Middle frontal gyrus (tissue), 1 donor: ENCODE measurements around the gene ARAP3.
"Not testable (repeated sequence)": the region's sequence is repeated elsewhere in the genome, so short reads cannot be mapped to it uniquely, and the experiment has no call there.

Source experiments
- DNase-seq: peaks from one replicate; pipeline ENCODE4 v3.0.0-alpha.2; 2015; ENCODE audit warnings: low spot score; ENCODE audit errors: extremely low spot score

ARAP3 gene, protein sequence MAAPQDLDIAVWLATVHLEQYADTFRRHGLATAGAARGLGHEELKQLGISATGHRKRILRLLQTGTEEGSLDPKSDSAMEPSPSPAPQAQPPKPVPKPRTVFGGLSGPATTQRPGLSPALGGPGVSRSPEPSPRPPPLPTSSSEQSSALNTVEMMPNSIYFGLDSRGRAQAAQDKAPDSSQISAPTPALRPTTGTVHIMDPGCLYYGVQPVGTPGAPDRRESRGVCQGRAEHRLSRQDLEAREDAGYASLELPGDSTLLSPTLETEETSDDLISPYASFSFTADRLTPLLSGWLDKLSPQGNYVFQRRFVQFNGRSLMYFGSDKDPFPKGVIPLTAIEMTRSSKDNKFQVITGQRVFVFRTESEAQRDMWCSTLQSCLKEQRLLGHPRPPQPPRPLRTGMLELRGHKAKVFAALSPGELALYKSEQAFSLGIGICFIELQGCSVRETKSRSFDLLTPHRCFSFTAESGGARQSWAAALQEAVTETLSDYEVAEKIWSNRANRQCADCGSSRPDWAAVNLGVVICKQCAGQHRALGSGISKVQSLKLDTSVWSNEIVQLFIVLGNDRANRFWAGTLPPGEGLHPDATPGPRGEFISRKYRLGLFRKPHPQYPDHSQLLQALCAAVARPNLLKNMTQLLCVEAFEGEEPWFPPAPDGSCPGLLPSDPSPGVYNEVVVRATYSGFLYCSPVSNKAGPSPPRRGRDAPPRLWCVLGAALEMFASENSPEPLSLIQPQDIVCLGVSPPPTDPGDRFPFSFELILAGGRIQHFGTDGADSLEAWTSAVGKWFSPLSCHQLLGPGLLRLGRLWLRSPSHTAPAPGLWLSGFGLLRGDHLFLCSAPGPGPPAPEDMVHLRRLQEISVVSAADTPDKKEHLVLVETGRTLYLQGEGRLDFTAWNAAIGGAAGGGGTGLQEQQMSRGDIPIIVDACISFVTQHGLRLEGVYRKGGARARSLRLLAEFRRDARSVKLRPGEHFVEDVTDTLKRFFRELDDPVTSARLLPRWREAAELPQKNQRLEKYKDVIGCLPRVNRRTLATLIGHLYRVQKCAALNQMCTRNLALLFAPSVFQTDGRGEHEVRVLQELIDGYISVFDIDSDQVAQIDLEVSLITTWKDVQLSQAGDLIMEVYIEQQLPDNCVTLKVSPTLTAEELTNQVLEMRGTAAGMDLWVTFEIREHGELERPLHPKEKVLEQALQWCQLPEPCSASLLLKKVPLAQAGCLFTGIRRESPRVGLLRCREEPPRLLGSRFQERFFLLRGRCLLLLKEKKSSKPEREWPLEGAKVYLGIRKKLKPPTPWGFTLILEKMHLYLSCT (N-terminal part only)

GRCh38 chr5:141681695-141682641 lies at the start of gene ARAP3:
ARAP3 (minus strand) TSS chr5:141682230; CDS start chr5:141680486, 1,744 bp downstream.
- DNase-seq = no peak

GRCh38 chr5:141729387-141730006 lies 47.5 kb upstream of the ARAP3 start:
- peak; percentile 20 for DNase-seq

GRCh38 chr5:141725891-141726290 lies 43.9 kb upstream of the ARAP3 start:
- DNase-seq = no peak

GRCh38 chr5:141725174-141725573 lies 43.1 kb upstream of the ARAP3 start:
- not testable (repeated sequence) for DNase-seq

DNA sequence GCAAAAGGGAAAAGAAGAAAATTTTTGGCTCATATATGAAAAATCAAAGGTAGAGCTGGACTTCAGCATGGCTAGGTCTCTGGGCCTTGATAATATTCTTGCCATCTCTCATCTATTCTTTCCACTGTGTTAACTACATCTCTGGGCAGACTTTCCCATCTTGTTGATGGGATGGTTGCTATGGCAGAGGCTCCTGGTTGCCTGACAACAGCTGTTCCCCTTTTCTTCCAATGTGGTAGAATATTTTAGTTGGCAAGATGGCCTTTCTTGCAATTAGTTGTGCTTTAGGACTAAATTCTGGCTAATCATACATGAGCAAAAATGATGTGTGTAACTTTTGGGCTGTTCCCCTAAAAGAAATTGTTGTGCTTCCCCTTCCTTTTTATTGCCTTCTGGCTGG lies 40.2 kb upstream of the ARAP3 start:
- no peak for DNase-seq

DNA sequence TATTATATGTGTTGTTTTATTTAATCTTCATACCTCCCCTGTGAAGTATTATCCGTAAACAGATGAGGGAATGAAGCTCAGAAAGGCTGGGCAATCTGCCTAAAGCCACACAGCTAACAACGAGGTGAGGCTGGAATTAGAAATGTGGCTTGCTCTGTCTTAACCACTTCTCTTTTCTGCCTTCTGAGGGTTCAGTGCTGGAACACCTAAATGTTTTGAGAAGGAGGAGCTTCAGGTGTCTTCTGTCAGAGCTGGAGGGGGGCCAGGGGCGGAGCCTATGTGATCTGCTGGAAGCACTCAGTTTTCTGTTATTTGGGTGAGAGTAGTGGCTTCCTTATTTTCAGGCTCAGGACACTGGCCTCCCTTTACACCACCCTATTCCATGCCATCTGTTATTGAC lies 35.0 kb upstream of the ARAP3 start:
- no peak for DNase-seq

- DNase-seq = no peak
Observed at GRCh38 chr5:141716468-141716867, 34.4 kb upstream of the ARAP3 start.

- no peak for DNase-seq
Observed at GRCh38 chr5:141716009-141716408, 34.0 kb upstream of the ARAP3 start.

GRCh38 chr5:141715346-141715905 lies 33.4 kb upstream of the ARAP3 start:
- no peak for DNase-seq

GRCh38 chr5:141714542-141715310 lies 32.7 kb upstream of the ARAP3 start:
- DNase-seq = no peak

DNA sequence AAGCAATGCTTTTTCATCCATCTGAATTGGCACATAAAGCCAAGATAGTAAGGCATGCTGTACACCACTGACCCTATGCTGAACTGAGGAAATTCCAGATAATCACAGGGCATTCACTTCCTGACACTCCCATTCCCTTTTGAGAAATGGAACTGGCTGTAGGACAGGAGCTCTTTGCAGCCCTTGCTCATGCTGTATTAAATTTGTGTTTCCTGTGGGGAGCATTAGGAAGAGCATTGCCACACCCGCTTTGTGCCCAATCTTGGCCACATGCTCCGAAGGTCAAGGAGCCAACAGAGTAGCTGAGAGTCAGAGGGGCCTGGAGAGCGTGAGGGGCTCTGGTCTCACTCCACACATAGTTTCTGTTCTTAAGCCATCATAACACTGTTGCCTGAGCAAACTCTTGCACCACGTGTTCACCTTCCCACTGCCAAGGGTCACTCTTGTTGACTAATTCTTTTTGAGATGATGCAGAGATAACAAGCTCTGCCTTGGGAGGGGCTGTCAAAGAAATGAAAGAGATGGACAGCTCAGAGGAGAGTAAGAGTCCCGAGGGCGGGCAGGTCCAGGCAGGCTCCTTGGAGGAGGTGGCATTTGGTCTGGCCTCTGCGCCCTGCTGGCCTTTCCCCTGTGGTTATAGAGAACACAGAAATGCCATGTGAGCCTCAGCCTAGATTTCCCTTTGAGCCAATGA lies 31.7 kb upstream of the ARAP3 start:
- DNase-seq = no peak

GRCh38 chr5:141711687-141712086 lies 29.7 kb upstream of the ARAP3 start:
- no peak for DNase-seq

- no peak for DNase-seq
Observed at GRCh38 chr5:141709699-141710267, 27.8 kb upstream of the ARAP3 start.

GRCh38 chr5:141708016-141708415 lies 26.0 kb upstream of the ARAP3 start:
- no peak for DNase-seq

- DNase-seq = no peak
Observed at GRCh38 chr5:141707510-141707909, 25.5 kb upstream of the ARAP3 start.

GRCh38 chr5:141706121-141706520 lies 24.1 kb upstream of the ARAP3 start:
- no peak for DNase-seq

- DNase-seq = no peak
Observed at GRCh38 chr5:141705469-141705868, 23.4 kb upstream of the ARAP3 start.

DNA sequence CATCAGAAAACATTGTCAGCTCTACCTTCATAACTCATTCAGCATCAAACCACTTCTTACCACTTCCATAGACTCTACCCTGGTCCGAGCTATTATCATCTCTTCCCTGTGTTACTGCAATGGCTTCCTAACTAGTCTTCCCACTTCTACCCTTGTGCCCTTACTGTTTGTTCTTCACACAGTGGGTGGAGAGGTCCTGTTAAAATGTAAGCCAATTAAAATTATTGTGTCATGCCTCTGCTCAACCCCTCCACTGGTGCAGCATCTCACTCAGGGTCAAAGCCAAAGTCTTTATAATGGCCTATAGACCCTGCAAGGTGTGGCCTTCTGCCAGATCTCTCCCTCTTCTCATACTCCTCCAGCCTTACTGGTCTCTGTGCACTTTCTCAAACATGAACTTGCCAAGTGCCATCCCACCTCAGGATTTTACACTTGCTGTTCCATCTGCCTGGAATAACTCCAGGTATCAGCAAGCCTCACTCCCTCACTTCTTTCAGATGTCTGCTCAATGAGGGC lies 22.8 kb upstream of the ARAP3 start:
- DNase-seq = no peak
